GM18909 (cell line): ENCODE data around the gene HTT.

Experiments used
- ATAC-seq: cut with Tn5 transposase; IDR thresholded peaks from one replicate; pipeline ENCODE4 v1.9.1; 2021; ENCODE audit warnings: mild to moderate bottlenecking; ENCODE audit not compliant: unreplicated experiment, poor library complexity

The HTT gene

GRCh38 chr4:3229964-3230363, 155.5 kb downstream of the HTT start:
- no peak for ATAC-seq

- ATAC-seq = no peak
These were observed 157.0 kb downstream of the HTT start for GRCh38 chr4:3231471-3231870.

- no peak for ATAC-seq
These were observed 157.5 kb downstream of the HTT start for GRCh38 chr4:3232001-3232400.

- no peak for ATAC-seq
These were observed 158.4 kb downstream of the HTT start for GRCh38 chr4:3232871-3233271.

GRCh38 chr4:3233391-3234071, 159.1 kb downstream of the HTT start:
- no peak for ATAC-seq

DNA sequence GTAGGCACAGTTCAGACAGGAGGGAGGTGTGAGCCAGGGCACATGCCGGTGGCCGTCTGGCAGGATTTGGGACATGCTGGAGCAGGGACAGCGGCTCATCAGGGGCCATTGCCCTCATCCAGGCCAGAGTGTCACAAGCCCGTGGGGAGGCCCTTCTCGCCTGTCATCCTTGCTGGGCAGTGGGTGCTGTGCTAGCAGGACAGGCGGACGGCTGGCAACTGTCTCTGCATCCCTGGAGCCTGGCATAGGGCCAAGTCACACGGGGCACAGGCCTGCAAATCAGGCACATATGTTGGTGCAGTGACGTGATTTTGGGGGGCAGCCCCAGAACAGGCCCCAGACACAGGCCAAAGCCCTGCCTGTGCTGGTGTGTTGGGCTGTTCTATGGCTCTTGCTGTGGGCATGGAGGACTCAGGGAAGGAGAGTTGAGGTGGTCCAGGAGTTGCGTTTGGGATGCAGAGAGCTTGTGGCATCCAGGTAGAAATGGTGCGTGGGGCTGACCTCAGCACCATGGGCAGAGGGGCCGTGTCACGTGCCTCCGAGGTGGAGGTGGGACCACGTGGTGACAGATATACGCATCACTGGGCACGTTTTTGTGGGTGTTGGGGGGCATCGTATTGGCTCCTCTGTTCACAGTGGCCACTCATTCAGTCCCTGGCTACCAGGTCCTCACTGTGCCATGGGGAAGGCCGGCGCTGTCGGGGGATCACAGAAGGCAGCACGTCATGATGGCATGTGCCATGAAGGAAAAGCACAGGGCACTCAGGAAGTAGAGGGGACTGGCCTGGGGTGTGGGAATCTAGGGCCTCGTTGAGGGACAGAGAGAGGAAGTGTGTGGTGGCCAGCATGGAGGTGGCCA, 159.9 kb downstream of the HTT start:
- no peak for ATAC-seq

DNA sequence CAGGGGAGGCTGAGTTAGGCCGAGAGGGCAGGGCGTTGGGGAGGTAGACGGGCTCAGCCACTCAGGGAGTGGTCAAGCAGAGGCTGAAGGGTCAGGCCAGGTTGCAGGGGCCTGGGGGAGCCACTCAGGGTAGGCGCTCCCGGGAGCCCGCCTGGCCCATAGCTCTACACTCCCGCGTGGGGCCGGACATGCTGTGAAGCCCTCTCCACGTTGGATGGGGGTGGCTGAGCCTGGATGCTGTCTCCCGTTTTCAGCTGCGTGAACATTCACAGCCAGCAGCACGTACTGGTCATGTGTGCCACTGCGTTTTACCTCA, 160.5 kb downstream of the HTT start:
- ATAC-seq = no peak

- ATAC-seq = no peak
These were observed 161.1 kb downstream of the HTT start for GRCh38 chr4:3235581-3235980.

GRCh38 chr4:3236326-3236878, 161.9 kb downstream of the HTT start:
- no peak for ATAC-seq

DNA sequence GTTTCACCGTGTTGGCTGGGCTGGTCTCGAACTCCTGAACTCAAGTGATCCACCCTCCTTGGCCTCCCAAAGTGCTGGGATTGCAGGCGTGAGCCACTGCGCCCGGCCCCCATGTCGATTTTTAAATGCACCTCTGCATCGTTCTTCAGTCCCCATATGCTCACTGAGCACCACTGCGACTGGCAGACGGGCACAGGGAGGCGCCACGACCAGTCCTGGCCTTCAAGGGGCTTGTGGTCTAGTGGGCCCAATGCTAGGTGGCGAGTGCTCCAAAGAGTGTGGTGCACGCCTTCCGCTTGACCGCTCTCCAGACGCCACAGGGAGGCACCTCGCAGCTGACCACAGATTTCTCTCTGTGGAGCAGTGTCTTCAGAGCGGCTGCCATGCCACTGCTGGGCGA, 162.8 kb downstream of the HTT start:
- no peak for ATAC-seq

DNA sequence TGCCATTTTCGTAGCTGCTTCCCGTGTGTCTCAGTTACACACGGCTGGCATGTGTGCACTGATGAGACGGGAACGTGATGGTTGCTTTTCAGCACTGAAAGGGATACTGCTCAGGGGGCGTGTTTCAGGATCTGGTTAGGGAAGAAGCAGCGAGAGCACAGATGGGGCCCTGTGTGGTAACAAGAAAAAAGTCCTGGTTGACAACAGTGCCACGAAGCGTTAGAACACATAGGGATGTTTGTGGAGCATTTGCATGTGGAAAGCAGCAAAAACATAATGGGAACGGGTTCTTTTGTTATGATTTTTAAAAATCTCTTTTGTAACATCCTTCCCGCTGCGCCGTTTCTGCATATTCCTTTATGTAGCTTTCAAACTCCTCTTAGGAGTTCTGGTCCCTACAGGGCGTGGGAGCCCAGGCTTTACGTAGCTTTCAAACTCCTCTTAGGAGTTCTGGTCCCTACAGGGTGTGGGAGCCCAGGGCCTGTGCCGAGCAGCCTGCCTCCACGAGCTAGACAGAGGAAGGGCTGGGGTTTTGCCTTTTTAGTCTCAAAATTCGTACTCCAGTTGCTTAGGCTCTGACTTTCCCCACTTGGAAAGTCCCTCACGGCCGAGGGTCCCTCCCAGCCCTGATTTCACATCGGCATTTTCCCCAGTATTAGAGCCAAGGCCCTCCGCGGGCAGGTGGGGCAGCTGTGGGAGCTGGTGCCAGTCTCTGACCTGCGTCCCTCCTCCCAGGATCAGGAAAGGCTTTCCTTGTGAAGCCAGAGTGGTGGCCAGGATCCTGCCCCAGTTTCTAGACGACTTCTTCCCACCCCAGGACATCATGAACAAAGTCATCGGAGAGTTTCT, 163.5 kb downstream of the HTT start:
- no peak for ATAC-seq

DNA sequence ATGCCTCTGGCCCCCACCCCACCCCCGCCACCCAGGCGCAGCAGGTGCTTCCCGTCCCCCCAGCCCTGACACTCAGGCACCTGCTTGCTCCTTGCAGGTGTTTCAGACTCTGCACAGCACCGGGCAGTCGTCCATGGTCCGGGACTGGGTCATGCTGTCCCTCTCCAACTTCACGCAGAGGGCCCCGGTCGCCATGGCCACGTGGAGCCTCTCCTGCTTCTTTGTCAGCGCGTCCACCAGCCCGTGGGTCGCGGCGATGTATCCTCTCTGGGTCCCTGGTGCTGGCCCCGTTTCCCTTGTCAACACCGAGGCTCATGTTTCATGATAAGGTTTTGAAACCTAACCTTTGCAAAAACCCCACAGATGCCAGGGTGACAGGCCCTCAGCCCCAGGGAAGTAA, 164.2 kb downstream of the HTT start:
- ATAC-seq = no peak

GRCh38 chr4:3239303-3239702, 164.8 kb downstream of the HTT start:
- ATAC-seq = no peak

- no peak for ATAC-seq
These were observed 165.8 kb downstream of the HTT start for GRCh38 chr4:3239998-3240920.

GRCh38 chr4:3240936-3241522, 166.5 kb downstream of the HTT start:
- no peak for ATAC-seq

- no peak for ATAC-seq
These were observed 167.5 kb downstream of the HTT start for GRCh38 chr4:3241898-3242524.

- ATAC-seq = no peak
These were observed 168.8 kb downstream of the HTT start for GRCh38 chr4:3243136-3243780.

DNA sequence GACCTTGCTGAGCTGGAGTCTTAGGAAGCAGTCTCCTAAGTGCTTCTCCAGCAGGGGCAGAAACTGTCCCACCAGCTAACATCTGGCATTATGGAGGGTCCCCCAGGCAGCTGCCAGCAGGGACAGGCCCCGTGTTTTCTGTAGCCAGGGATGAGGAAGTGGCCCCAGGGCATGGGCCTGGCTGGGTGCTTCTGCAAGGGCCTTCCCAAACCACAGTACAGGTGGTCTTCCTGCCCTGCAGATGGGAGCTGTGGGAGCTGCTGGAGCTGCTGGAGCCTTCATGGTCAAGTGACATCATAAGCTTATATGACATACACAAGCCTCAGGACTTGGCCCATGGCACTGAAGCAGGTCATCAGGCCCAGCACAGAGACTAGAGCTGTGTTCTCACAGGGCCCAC, 169.5 kb downstream of the HTT start:
- ATAC-seq = no peak
